ENCODE results near the gene FHOD3.

GRCh38 chr18:36655074-36655473 is 357.6 kb downstream of the FHOD3 start:
- TF ChIP-seq POLR2AphosphoS5 (IDR thresholded peaks at IDR 0.05; ENCODE audit: low read depth, low read length) = no peak
- no peak for TF ChIP-seq SIN3A (IDR thresholded peaks at IDR 0.05; ENCODE audit: borderline replicate concordance, insufficient read depth, low read length)
- TF ChIP-seq REST (IDR thresholded peaks at IDR 0.05; ENCODE audit: insufficient read depth in 1 of 2, low read depth in 2 of 2, low read length in 2 of 2) = no peak
- no peak for TF ChIP-seq TAF1 (IDR thresholded peaks at IDR 0.05; ENCODE audit: borderline replicate concordance, insufficient read depth, low read length)
- TF ChIP-seq FOXP2 (optimal IDR thresholded peaks at IDR 0.05; ENCODE audit: borderline replicate concordance, extremely low read depth, extremely low read length, insufficient read depth) = no peak

Measured in PFSK-1 (cell line).